WTC11 (cell line): ENCODE results near the gene WDR49. TPM values are rescaled to one million over a fixed set of nuclear protein-coding genes. Genes with fewer than 3 reads are reported as not detected.

Experiments
- ATAC-seq: fragments of 200-7000 bp; cut with Tn5 transposase; 2 replicates; pipeline ENCODE4 v1.10.0; 2021; ENCODE audit warnings: mild to moderate bottlenecking, moderate library complexity
- CTCF ChIA-PET: fragments of 300-600 bp; sonication (Branson Sonifier 250); formaldehyde crosslinking; loops from one replicate; lab custom pipeline; 2021; ENCODE audit warnings: antibody characterized with exemption; lab: Charles Lee
- POLR2A ChIA-PET: fragments of 350-600 bp; sonication (Branson Sonifier 250); formaldehyde crosslinking; loops from one replicate; lab custom pipeline; 2021; ENCODE audit warnings: antibody characterized with exemption; lab: Charles Lee
- DNase-seq: peaks from one replicate; pipeline ENCODE4 v3.0.0; 2021; ENCODE audit warnings: low spot score
- H3K27ac Mint-ChIP-seq: 2 replicates; pipeline ENCODE4 v1.8.0; 2021; ENCODE audit warnings: mixed read lengths
- H3K27me3 Mint-ChIP-seq: 2 replicates; pipeline ENCODE4 v1.8.0; 2021; ENCODE audit warnings: low read depth, mild to moderate bottlenecking, moderate library complexity, mixed read lengths
- H3K36me3 Mint-ChIP-seq: 2 replicates; pipeline ENCODE4 v1.8.0; 2021; ENCODE audit warnings: mixed read lengths
- H3K4me1 Mint-ChIP-seq: 2 replicates; pipeline ENCODE4 v1.8.0; 2022; ENCODE audit warnings: mixed read lengths
- H3K4me3 Mint-ChIP-seq: 2 replicates; pipeline ENCODE4 v1.8.0; 2021; ENCODE audit warnings: mild to moderate bottlenecking, moderate library complexity, mixed read lengths
- H3K9me3 Mint-ChIP-seq: 2 replicates; pipeline ENCODE4 v1.8.0; 2021; ENCODE audit warnings: mixed read lengths
- ATF1 ChIP-seq: sonication (generic); formaldehyde crosslinking; IDR thresholded peaks from 2 replicates; pipeline ENCODE4 v1.8.1; 2023; ENCODE audit warnings: mild to moderate bottlenecking, moderate library complexity, missing genetic modification reagents
- CBFB ChIP-seq: sonication (generic); formaldehyde crosslinking; IDR thresholded peaks from 2 replicates; pipeline ENCODE4 v1.8.1; 2022; ENCODE audit warnings: mild to moderate bottlenecking, low read depth, missing genetic modification reagents
- CREB1 ChIP-seq: sonication (generic); formaldehyde crosslinking; IDR thresholded peaks from 2 replicates; pipeline ENCODE4 v1.8.0; 2023; ENCODE audit warnings: mild to moderate bottlenecking, missing genetic modification reagents
- FOXK1 ChIP-seq: sonication (generic); formaldehyde crosslinking; IDR thresholded peaks from 2 replicates; pipeline ENCODE4 v1.8.0; 2022; ENCODE audit warnings: mild to moderate bottlenecking, moderate library complexity, missing genetic modification reagents
- FOXP1 ChIP-seq: sonication (generic); formaldehyde crosslinking; IDR thresholded peaks from 2 replicates; pipeline ENCODE4 v1.8.0; 2022; ENCODE audit warnings: missing genetic modification reagents, mild to moderate bottlenecking, moderate library complexity, borderline replicate concordance
- KAT7 ChIP-seq: sonication (generic); formaldehyde crosslinking; IDR thresholded peaks from 2 replicates; pipeline ENCODE4 v1.8.1; 2023; ENCODE audit warnings: missing genetic modification reagents, mild to moderate bottlenecking, borderline replicate concordance
- MYBL2 ChIP-seq: sonication (generic); formaldehyde crosslinking; IDR thresholded peaks from 2 replicates; pipeline ENCODE4 v1.8.1; 2023; ENCODE audit warnings: mild to moderate bottlenecking, moderate library complexity, missing genetic modification reagents
- NFE2L1 ChIP-seq: sonication (generic); formaldehyde crosslinking; IDR thresholded peaks from 2 replicates; pipeline ENCODE4 v1.8.1; 2023; ENCODE audit warnings: missing genetic modification reagents
- NFYB ChIP-seq: sonication (generic); formaldehyde crosslinking; conservative IDR thresholded peaks from 2 replicates; pipeline ENCODE4 v1.8.0; 2022; ENCODE audit warnings: low read depth, missing genetic modification reagents
- SOX15 ChIP-seq: fragments of 250-450 bp; sonication (Bioruptor Pico); IDR thresholded peaks from 2 replicates; pipeline ENCODE4 v1.9.0; 2021; ENCODE audit warnings: mild to moderate bottlenecking
- ZNF121 ChIP-seq: sonication (generic); formaldehyde crosslinking; IDR thresholded peaks from 2 replicates; pipeline ENCODE4 v1.8.0; 2023; ENCODE audit warnings: missing genetic modification reagents
- ZNF232 ChIP-seq: sonication (generic); formaldehyde crosslinking; IDR thresholded peaks from 2 replicates; pipeline ENCODE4 v1.8.0; 2022; ENCODE audit warnings: mild to moderate bottlenecking, missing genetic modification reagents
- ZNF317 ChIP-seq: sonication (generic); formaldehyde crosslinking; IDR thresholded peaks from 2 replicates; pipeline ENCODE4 v1.8.1; 2023; ENCODE audit warnings: low read depth, mild to moderate bottlenecking, moderate library complexity, missing genetic modification reagents, borderline replicate concordance
- ZNF416 ChIP-seq: fragments of 250-450 bp; sonication (Bioruptor Pico); IDR thresholded peaks from 2 replicates; pipeline ENCODE4 v1.9.0; 2021; ENCODE audit warnings: mild to moderate bottlenecking, inconsistent platforms
- ZNF423 ChIP-seq: fragments of 250-450 bp; sonication (Bioruptor Pico); IDR thresholded peaks from 2 replicates; pipeline ENCODE4 v2.1.2; 2022; ENCODE audit warnings: mild to moderate bottlenecking, moderate library complexity
- total RNA-seq: library from RNA; stranded (reverse); gene quantifications from 3 replicates; pipeline ENCODE4 v1.2.3, GENCODE V29; 2021
- TF ChIP-seq, protein P1 (sequence below): sonication (generic); formaldehyde crosslinking; IDR thresholded peaks from 2 replicates; pipeline ENCODE4 v1.8.1; 2023; ENCODE audit warnings: mild to moderate bottlenecking, missing genetic modification reagents
- TF ChIP-seq, protein P2 (sequence below): sonication (generic); formaldehyde crosslinking; IDR thresholded peaks from 2 replicates; pipeline ENCODE4 v1.8.1; 2023; ENCODE audit warnings: mild to moderate bottlenecking, missing genetic modification reagents, moderate library complexity
- TF ChIP-seq, protein P3 (sequence below): sonication (generic); formaldehyde crosslinking; IDR thresholded peaks from 2 replicates; pipeline ENCODE4 v1.8.1; 2023; ENCODE audit warnings: mild to moderate bottlenecking, missing genetic modification reagents
- TF ChIP-seq, protein P4 (sequence below): fragments of 250-450 bp; sonication (Bioruptor Pico); IDR thresholded peaks from 2 replicates; pipeline ENCODE4 v1.9.0; 2021; ENCODE audit warnings: mild to moderate bottlenecking
- TF ChIP-seq, protein P5 (sequence below): sonication (generic); formaldehyde crosslinking; IDR thresholded peaks from 2 replicates; pipeline ENCODE4 v1.8.1; 2022; ENCODE audit warnings: mild to moderate bottlenecking, moderate library complexity, missing genetic modification reagents
- TF ChIP-seq, protein P6 (sequence below): fragments of 250-450 bp; sonication (Bioruptor Pico); IDR thresholded peaks from 2 replicates; pipeline ENCODE4 v2.1.2; 2022; ENCODE audit warnings: mild to moderate bottlenecking, moderate library complexity
- TF ChIP-seq, protein P7 (sequence below): sonication (generic); formaldehyde crosslinking; conservative IDR thresholded peaks from 2 replicates; pipeline ENCODE4 v1.8.1; 2022; ENCODE audit warnings: mild to moderate bottlenecking, missing genetic modification reagents
- TF ChIP-seq, protein P8 (sequence below): sonication (generic); formaldehyde crosslinking; IDR thresholded peaks from 2 replicates; pipeline ENCODE4 v1.8.0; 2022; ENCODE audit warnings: mild to moderate bottlenecking, missing genetic modification reagents
- TF ChIP-seq, protein P9 (sequence below): sonication (generic); formaldehyde crosslinking; IDR thresholded peaks from 2 replicates; pipeline ENCODE4 v1.8.0; 2023; ENCODE audit warnings: missing genetic modification reagents, mild to moderate bottlenecking, borderline replicate concordance

WDR49 gene
- total RNA-seq, 1 experiment from 2014 or later: 0.92 TPM

DNA sequence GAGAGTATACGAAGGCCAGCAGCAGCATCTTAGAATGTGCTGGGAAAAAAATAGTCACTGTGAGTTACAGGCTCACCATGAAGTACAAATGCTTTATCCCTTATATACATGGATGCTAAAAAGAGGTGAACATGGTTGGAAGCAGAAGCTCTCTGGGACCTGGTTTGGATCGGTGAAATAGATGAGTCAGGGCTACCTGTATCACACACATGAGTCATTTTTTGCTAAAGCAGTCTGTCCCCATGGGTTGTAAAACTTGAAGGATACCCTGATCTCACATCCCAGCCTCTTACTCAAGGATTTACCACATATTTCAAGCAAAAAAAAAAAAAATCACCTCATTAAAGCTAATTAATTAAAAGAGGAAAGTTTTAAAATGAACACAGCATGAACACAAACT, 173.0 kb downstream of the WDR49 start (continued):
- TF ChIP-seq SOX15 (no peak), CBFB (CRISPR knock-in tag) (no peak), KAT7 (CRISPR knock-in tag) (no peak), MYBL2 (CRISPR knock-in tag) (no peak), FOXP1 (CRISPR knock-in tag) (no peak), ZNF317 (CRISPR knock-in tag) (no peak)
- TF ChIP-seq, protein P1, sequence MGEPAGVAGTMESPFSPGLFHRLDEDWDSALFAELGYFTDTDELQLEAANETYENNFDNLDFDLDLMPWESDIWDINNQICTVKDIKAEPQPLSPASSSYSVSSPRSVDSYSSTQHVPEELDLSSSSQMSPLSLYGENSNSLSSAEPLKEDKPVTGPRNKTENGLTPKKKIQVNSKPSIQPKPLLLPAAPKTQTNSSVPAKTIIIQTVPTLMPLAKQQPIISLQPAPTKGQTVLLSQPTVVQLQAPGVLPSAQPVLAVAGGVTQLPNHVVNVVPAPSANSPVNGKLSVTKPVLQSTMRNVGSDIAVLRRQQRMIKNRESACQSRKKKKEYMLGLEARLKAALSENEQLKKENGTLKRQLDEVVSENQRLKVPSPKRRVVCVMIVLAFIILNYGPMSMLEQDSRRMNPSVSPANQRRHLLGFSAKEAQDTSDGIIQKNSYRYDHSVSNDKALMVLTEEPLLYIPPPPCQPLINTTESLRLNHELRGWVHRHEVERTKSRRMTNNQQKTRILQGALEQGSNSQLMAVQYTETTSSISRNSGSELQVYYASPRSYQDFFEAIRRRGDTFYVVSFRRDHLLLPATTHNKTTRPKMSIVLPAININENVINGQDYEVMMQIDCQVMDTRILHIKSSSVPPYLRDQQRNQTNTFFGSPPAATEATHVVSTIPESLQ (CRISPR knock-in tag): no peak
- TF ChIP-seq, protein P2, sequence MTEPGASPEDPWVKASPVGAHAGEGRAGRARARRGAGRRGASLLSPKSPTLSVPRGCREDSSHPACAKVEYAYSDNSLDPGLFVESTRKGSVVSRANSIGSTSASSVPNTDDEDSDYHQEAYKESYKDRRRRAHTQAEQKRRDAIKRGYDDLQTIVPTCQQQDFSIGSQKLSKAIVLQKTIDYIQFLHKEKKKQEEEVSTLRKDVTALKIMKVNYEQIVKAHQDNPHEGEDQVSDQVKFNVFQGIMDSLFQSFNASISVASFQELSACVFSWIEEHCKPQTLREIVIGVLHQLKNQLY (CRISPR knock-in tag): no peak
- TF ChIP-seq, protein P3, sequence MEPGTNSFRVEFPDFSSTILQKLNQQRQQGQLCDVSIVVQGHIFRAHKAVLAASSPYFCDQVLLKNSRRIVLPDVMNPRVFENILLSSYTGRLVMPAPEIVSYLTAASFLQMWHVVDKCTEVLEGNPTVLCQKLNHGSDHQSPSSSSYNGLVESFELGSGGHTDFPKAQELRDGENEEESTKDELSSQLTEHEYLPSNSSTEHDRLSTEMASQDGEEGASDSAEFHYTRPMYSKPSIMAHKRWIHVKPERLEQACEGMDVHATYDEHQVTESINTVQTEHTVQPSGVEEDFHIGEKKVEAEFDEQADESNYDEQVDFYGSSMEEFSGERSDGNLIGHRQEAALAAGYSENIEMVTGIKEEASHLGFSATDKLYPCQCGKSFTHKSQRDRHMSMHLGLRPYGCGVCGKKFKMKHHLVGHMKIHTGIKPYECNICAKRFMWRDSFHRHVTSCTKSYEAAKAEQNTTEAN (CRISPR knock-in tag): no peak
- TF ChIP-seq, protein P4, sequence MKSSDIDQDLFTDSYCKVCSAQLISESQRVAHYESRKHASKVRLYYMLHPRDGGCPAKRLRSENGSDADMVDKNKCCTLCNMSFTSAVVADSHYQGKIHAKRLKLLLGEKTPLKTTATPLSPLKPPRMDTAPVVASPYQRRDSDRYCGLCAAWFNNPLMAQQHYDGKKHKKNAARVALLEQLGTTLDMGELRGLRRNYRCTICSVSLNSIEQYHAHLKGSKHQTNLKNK (CRISPR knock-in tag): no peak

DNA sequence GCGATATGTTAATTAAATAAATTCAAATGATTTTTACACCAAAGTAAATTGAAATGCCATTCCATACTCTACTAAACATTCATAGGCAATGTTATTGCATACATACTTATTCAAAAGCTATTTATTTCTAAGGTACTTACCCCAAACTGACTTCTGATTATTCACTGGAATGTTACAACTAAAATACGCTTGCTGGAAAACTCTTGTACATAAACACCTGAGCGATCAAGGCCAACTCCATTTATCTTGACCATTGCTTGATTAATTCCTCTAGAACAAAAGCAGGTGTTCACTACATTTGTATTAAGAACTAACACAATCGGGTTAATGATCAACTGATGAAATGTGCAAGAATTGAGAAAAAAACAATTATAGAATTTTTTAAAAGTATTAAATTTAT, 179.9 kb downstream of the WDR49 start, which contains the start of gene SERPINI2:
Gene SERPINI2, minus strand, starts transcription at position 180 of the 400 bp plus-strand sequence. CDS start 2,208 bp downstream, outside the sequence.
- H3K27me3 Mint-ChIP-seq: no peaks in the 10 kb centered on the region
- H3K27ac Mint-ChIP-seq: no peak within 1 kb of the TSS
- H3K4me1 Mint-ChIP-seq: no peaks in the 10 kb centered on the region
- no peak within 1 kb of the TSS for H3K4me3 Mint-ChIP-seq
- H3K36me3 Mint-ChIP-seq: no peaks in the 10 kb centered on the region
- H3K9me3 Mint-ChIP-seq: no peaks in the 10 kb centered on the region
- no peak for DNase-seq
- ChIA-PET CTCF (no interaction called here), POLR2A (no interaction called here)
- no peak for ATAC-seq
- TF ChIP-seq ZNF232 (no peak), NFYB (no peak), FOXK1 (CRISPR knock-in tag) (no peak), CREB1 (CRISPR knock-in tag) (no peak), MYBL2 (CRISPR knock-in tag) (no peak), ZNF121 (no peak), ATF1 (CRISPR knock-in tag) (no peak), NFE2L1 (CRISPR knock-in tag) (no peak), ZNF423 (CRISPR knock-in tag) (no peak), ZNF416 (CRISPR knock-in tag) (no peak)
- TF ChIP-seq, protein P5, sequence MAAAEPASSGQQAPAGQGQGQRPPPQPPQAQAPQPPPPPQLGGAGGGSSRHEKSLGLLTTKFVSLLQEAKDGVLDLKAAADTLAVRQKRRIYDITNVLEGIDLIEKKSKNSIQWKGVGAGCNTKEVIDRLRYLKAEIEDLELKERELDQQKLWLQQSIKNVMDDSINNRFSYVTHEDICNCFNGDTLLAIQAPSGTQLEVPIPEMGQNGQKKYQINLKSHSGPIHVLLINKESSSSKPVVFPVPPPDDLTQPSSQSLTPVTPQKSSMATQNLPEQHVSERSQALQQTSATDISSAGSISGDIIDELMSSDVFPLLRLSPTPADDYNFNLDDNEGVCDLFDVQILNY (CRISPR knock-in tag): no peak
- TF ChIP-seq, protein P6, sequence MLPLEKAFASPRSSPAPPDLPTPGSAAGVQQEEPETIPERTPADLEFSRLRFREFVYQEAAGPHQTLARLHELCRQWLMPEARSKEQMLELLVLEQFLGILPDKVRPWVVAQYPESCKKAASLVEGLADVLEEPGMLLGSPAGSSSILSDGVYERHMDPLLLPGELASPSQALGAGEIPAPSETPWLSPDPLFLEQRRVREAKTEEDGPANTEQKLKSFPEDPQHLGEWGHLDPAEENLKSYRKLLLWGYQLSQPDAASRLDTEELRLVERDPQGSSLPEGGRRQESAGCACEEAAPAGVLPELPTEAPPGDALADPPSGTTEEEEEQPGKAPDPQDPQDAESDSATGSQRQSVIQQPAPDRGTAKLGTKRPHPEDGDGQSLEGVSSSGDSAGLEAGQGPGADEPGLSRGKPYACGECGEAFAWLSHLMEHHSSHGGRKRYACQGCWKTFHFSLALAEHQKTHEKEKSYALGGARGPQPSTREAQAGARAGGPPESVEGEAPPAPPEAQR (CRISPR knock-in tag): no peak
- TF ChIP-seq, protein P7, sequence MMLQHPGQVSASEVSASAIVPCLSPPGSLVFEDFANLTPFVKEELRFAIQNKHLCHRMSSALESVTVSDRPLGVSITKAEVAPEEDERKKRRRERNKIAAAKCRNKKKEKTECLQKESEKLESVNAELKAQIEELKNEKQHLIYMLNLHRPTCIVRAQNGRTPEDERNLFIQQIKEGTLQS: no peak
- TF ChIP-seq, protein P8, sequence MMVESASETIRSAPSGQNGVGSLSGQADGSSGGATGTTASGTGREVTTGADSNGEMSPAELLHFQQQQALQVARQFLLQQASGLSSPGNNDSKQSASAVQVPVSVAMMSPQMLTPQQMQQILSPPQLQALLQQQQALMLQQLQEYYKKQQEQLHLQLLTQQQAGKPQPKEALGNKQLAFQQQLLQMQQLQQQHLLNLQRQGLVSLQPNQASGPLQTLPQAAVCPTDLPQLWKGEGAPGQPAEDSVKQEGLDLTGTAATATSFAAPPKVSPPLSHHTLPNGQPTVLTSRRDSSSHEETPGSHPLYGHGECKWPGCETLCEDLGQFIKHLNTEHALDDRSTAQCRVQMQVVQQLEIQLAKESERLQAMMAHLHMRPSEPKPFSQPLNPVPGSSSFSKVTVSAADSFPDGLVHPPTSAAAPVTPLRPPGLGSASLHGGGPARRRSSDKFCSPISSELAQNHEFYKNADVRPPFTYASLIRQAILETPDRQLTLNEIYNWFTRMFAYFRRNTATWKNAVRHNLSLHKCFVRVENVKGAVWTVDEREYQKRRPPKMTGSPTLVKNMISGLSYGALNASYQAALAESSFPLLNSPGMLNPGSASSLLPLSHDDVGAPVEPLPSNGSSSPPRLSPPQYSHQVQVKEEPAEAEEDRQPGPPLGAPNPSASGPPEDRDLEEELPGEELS (CRISPR knock-in tag): no peak
- TF ChIP-seq, protein P9, sequence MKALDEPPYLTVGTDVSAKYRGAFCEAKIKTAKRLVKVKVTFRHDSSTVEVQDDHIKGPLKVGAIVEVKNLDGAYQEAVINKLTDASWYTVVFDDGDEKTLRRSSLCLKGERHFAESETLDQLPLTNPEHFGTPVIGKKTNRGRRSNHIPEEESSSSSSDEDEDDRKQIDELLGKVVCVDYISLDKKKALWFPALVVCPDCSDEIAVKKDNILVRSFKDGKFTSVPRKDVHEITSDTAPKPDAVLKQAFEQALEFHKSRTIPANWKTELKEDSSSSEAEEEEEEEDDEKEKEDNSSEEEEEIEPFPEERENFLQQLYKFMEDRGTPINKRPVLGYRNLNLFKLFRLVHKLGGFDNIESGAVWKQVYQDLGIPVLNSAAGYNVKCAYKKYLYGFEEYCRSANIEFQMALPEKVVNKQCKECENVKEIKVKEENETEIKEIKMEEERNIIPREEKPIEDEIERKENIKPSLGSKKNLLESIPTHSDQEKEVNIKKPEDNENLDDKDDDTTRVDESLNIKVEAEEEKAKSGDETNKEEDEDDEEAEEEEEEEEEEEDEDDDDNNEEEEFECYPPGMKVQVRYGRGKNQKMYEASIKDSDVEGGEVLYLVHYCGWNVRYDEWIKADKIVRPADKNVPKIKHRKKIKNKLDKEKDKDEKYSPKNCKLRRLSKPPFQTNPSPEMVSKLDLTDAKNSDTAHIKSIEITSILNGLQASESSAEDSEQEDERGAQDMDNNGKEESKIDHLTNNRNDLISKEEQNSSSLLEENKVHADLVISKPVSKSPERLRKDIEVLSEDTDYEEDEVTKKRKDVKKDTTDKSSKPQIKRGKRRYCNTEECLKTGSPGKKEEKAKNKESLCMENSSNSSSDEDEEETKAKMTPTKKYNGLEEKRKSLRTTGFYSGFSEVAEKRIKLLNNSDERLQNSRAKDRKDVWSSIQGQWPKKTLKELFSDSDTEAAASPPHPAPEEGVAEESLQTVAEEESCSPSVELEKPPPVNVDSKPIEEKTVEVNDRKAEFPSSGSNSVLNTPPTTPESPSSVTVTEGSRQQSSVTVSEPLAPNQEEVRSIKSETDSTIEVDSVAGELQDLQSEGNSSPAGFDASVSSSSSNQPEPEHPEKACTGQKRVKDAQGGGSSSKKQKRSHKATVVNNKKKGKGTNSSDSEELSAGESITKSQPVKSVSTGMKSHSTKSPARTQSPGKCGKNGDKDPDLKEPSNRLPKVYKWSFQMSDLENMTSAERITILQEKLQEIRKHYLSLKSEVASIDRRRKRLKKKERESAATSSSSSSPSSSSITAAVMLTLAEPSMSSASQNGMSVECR: no peak
